HL-60 (cell line): Measurements from ENCODE around the gene NCK2.

Source experiments
- DNase-seq, 2 experiments: peaks; one replicate each; pipeline ENCODE4 v3.0.0-alpha.2; 2010 to 2020; ENCODE audit warnings: low read depth in 1 of 2, low spot score in 1 of 2
- H3K27ac ChIP-seq: fragments of 250-450 bp; sonication (Bioruptor Pico); replicated peaks from 2 replicates; pipeline ENCODE4 v1.5.1; 2020; ENCODE audit warnings: mild to moderate bottlenecking, moderate library complexity
- H3K27me3 ChIP-seq: fragments of 250-450 bp; sonication (Bioruptor Pico); 2 replicates; pipeline ENCODE4 v1.5.1; 2021; ENCODE audit warnings: mild to moderate bottlenecking, moderate library complexity; ENCODE audit not compliant: insufficient read depth, poor library complexity, severe bottlenecking
- H3K4me3 ChIP-seq: replicated peaks from 2 replicates; pipeline ENCODE4 v1.5.1; 2011; ENCODE audit warnings: mild to moderate bottlenecking, control low read depth, low read length; ENCODE audit not compliant: insufficient read depth
- GABPA ChIP-seq: IDR thresholded peaks from 2 replicates; pipeline ENCODE4 v1.6.1; 2012; ENCODE audit warnings: low read depth
- POLR2AphosphoS5 ChIP-seq: IDR thresholded peaks from 2 replicates; pipeline ENCODE4 v1.6.1; 2012; ENCODE audit warnings: low read depth
- SPI1 ChIP-seq: IDR thresholded peaks from 2 replicates; pipeline ENCODE4 v1.6.1; 2012; ENCODE audit warnings: low read depth, mild to moderate bottlenecking, borderline replicate concordance
- TF ChIP-seq, protein P1 (sequence below): IDR thresholded peaks from one replicate; pipeline ENCODE4 v1.5.1; 2011; ENCODE audit warnings: low read length, control low read depth, inconsistent platforms; ENCODE audit not compliant: insufficient read depth
- TF ChIP-seq, protein P2 (sequence below): IDR thresholded peaks from 2 replicates; pipeline ENCODE4 v1.6.1; 2012; ENCODE audit warnings: low read depth; ENCODE audit not compliant: insufficient replicate concordance

NCK2 gene

DNA sequence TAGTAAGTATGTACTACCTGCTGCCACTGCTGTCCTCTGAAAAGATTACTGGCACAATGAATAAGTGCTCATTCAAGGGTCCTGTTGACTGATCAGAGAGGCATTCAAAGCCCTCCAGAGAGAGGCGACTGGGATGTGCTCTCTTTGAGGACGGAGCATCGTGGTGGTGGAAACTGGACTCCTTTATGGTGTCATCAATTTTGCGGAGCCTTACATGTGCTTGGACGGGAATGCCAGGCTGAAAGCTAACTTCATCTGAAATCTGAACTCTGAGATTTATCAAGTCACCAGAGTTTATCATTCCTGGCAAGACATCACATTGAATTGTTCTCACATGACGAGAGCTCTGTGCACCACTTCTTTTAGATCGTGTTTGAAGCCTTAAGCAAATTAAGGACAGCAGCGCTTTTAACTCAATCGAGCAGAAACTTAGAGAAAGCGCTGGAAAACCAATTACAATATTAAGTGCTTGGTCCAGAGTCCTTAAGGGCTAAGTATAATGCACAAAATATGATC lies 138.3 kb downstream of the NCK2 start:
- H3K4me3 ChIP-seq = no peak overlapping the region
- DNase-seq = no peak
- H3K27me3 ChIP-seq = no peaks in the 10 kb centered on the region
- TF ChIP-seq SPI1 (no peak), POLR2AphosphoS5 (no peak), GABPA (no peak)
- TF ChIP-seq, protein P1, sequence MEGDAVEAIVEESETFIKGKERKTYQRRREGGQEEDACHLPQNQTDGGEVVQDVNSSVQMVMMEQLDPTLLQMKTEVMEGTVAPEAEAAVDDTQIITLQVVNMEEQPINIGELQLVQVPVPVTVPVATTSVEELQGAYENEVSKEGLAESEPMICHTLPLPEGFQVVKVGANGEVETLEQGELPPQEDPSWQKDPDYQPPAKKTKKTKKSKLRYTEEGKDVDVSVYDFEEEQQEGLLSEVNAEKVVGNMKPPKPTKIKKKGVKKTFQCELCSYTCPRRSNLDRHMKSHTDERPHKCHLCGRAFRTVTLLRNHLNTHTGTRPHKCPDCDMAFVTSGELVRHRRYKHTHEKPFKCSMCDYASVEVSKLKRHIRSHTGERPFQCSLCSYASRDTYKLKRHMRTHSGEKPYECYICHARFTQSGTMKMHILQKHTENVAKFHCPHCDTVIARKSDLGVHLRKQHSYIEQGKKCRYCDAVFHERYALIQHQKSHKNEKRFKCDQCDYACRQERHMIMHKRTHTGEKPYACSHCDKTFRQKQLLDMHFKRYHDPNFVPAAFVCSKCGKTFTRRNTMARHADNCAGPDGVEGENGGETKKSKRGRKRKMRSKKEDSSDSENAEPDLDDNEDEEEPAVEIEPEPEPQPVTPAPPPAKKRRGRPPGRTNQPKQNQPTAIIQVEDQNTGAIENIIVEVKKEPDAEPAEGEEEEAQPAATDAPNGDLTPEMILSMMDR = no peak
- TF ChIP-seq, protein P2, sequence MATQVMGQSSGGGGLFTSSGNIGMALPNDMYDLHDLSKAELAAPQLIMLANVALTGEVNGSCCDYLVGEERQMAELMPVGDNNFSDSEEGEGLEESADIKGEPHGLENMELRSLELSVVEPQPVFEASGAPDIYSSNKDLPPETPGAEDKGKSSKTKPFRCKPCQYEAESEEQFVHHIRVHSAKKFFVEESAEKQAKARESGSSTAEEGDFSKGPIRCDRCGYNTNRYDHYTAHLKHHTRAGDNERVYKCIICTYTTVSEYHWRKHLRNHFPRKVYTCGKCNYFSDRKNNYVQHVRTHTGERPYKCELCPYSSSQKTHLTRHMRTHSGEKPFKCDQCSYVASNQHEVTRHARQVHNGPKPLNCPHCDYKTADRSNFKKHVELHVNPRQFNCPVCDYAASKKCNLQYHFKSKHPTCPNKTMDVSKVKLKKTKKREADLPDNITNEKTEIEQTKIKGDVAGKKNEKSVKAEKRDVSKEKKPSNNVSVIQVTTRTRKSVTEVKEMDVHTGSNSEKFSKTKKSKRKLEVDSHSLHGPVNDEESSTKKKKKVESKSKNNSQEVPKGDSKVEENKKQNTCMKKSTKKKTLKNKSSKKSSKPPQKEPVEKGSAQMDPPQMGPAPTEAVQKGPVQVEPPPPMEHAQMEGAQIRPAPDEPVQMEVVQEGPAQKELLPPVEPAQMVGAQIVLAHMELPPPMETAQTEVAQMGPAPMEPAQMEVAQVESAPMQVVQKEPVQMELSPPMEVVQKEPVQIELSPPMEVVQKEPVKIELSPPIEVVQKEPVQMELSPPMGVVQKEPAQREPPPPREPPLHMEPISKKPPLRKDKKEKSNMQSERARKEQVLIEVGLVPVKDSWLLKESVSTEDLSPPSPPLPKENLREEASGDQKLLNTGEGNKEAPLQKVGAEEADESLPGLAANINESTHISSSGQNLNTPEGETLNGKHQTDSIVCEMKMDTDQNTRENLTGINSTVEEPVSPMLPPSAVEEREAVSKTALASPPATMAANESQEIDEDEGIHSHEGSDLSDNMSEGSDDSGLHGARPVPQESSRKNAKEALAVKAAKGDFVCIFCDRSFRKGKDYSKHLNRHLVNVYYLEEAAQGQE = no peak
- no peak overlapping the region for H3K27ac ChIP-seq

DNA sequence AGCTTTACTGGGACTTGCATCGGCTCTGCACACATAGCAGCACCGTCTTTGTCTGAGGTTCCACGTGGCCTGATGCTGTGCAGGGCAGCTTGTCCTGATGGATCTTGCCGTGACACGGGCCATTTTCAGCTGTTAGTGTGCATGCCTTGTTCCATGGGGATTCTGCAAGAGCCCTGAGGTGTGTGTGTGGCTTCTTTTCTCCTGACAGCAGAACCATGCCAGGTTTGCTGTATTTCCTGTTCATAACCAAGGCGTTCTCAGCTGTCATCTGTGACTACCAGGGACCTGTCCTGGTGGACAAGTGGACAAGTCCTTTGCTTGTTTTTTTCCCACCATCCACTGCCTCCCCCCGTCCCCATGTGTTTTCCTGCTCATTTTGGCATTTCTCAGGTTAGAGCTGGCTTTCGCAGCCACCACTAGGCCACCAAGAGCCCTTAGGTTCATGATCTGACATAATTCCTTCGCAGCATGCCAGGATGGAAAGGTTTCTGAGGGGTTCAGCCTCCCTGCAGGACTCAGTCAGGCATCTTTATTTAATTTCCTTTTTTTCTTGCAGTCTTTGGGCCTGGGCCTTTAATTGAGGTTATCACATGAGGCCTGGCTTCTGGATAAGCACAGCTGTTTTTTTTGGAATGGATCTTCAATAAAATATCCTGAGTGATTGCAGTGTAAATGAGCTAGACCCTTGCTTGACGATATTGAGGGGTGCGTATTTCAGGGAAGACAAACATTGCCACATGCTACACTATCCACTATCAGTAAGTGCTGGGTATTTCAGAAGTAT lies 139.4 kb downstream of the NCK2 start:
- Histone ChIP-seq H3K4me3 (no peak overlapping the region), H3K27ac (no peak overlapping the region), H3K27me3 (no peaks in the 10 kb centered on the region)
- TF ChIP-seq, protein P1 = no peak
- TF ChIP-seq SPI1 = no peak
- no peak for DNase-seq

DNA sequence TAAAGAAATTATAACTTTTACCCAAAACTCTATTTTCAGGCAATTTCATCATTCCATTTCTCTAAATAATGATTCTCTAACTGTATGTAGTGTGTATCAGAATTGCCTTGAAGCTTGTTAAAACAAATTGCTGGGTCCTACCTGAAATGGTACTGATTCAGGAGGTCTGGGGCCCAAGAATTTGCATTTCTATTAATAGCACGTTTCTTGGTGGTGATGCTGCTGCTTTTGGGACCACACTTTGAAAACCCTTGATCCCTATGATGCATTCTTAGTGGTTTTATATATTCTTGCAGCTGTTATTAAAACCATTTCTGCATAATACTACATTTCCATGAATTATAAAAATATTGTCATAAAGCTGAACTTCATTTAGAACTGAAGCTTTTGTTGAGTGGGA lies 140.7 kb downstream of the NCK2 start:
- TF ChIP-seq, protein P2 = no peak
- TF ChIP-seq SPI1 (no peak), POLR2AphosphoS5 (no peak), GABPA (no peak)
- TF ChIP-seq, protein P1 = no peak

DNA sequence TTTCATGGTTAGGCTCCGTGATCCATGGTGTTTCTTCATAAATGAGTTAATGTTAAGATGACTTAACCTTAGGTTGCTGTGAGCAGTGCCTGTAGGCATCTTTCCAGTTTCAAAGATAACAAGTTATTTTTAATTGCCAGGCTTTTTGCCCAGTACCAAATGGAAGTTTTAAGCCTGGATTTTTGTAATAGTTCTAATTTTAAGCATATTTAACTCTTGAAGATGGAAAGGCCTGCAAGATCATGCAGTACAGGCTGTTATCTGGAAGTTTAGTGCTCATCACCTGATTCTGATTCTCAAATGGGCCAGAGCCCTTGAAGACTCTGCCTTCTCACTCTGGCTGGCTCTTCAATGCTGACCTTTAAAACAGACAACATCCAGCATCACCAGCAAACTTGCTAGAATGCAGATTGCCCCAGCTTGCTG lies 141.3 kb downstream of the NCK2 start:
- H3K4me3 ChIP-seq = no peak overlapping the region
- DNase-seq = no peak
- no peak overlapping the region for H3K27ac ChIP-seq
- H3K27me3 ChIP-seq = no peaks in the 10 kb centered on the region
- TF ChIP-seq GABPA (no peak), SPI1 (no peak)
- TF ChIP-seq, protein P1 = no peak

More for the DNA sequence above, 140.7 kb downstream of the NCK2 start:
- no peak for DNase-seq
- Histone ChIP-seq H3K4me3 (no peak overlapping the region), H3K27me3 (no peaks in the 10 kb centered on the region), H3K27ac (no peak overlapping the region)
